KBM-7 (cell line): ENCODE results near the gene PFDN6.

Source experiments
- DNase-seq: peaks from one replicate; pipeline ENCODE4 v3.0.0-alpha.2; 2015
- in situ Hi-C: fragments of 300-500 bp; cut with MboI; formaldehyde crosslinking; loops from 2 replicates; pipeline ENCODE4 v1.14.3; 2020; ENCODE audit warnings: low sequenced_read_pairs, low pct_unique_long_range_greater_than_20kb, mixed read lengths

The PFDN6 gene

DNA sequence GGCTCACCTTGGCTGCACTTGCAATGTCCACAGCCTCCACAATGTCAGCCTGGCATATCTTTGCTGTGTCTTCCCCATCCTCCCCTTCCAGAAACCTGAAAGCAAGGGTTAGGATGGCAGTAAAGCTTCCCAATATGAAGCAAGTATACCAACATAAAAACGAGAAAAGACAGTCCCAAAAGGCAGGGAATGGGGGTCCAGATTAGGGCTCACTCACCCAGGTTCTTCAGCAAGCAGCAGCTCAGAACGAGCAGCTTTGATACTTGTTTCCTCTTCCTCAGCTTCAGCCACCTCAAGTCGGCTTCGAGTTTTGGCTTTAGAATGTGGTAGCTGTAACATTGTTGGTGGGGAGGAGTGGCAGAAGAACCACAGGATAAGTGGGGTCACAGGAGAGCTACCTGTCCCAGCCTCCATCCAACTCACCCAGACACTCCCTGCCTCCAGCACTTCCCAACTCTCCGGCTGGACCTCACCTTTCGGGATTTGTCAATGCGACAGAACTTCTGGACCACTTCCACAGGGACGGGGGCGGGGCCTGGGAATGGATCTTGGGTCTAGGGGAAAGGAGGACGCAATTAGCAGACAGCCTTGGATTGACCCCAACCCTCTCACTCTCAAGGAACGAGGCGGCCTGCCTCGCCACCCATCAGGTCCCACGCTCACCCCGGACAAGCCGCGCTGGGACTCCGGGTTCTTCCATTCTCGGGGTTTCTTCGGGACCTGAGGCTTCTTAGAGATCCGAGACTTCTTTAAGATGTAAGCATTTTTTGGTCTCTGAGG is 1.1 kb upstream of the PFDN6 start:
- in situ Hi-C loops, result no loop called here
- DNase-seq, result no peak

GRCh38 chr6:33289784-33290315 is 449 bp downstream of the PFDN6 start:
- in situ Hi-C loops, result no loop called here
- DNase-seq, result no peak

DNA sequence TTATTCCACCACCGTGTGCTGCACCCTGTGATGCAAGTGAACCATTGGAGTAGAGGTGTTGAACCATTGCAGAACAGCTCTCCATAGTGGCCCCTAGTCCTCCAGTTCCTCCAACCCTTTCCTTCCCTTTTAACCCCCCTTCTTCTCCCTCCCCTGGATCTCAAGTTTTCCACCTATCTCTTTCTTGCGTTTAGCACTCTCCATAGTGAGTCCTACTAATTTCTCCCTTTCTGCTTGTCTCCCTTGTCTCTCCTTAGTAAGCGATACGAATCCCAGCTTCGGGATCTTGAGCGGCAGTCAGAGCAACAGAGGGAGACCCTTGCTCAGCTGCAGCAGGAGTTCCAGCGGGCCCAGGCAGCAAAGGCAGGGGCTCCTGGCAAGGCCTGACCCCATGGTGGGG is 1.1 kb downstream of the PFDN6 start:
- in situ Hi-C loops, result no loop called here
- no peak for DNase-seq

DNA sequence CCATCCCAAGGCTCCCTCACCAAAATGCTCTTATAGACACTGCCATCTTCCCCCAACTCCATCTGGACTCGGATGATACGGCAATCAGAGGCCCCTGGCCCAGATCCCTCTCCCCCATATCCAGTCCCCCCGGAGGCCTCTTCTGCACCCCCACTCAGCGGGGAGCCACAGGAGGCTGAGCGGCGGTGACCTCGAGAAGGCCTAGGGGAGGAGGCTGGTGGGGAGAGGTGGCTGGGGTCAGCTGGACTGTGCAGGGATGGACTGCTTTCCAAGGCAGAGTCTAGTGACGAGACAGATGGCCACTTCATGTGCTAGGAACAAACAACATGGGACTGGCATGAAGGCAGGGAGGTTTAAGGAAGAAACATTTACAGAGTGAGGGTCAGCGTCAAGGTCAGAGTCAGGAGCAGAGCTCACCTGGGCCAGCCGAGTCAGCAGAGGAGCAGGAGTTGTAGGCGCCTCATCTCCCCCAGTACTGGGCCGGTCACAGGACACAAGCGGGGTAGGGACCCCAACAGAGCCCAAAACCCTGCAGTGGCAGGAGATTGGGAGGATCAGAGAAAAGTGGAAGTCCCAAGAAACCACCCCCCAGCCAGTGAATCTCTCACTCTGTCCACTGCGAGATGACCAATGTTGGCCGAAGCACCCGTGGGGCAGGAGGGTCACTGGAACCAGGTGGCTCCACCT is 3.7 kb downstream of the PFDN6 start:
- in situ Hi-C loops, result no loop called here
- DNase-seq, result no peak

GRCh38 chr6:33294086-33294823 is 4.9 kb downstream of the PFDN6 start:
- DNase-seq, result no peak
- in situ Hi-C loops, result no loop called here

GRCh38 chr6:33295621-33296369 is 6.4 kb downstream of the PFDN6 start:
- DNase-seq, result no peak
- in situ Hi-C loops, result no loop called here

DNA sequence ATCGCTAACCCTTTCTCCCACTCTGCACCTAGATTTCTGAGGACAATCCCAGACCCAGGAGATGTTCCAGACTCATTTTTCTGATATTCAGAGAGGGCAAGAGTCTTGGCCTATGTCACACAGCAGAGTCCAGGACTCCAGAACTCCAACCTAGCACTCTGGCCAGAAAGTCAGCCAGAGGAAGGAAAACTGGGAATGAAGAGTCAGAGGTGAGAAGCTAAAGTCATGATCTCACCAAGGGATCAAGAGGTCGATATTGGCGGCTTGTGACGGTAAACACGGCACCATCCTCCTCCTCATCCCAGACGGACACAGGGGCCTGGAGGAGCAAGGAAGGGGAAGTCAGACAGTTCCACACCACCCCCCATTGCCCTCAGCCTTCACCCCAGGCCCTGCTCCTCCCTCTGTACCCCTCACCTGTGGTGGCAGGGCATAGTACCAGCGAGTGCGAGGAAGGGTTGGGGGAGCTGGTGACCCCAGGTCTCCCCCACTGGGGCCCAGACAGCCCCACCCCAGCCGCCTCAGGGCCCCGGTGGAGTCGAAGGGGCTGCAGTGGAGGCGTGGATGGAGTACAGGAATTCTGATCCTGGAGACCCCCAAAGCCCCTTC is 7.5 kb downstream of the PFDN6 start:
- in situ Hi-C loops, result no loop called here
- DNase-seq, result no peak

- in situ Hi-C loops, result no loop called here
These were observed 8.1 kb downstream of the PFDN6 start for GRCh38 chr6:33297406-33297955.

GRCh38 chr6:33297956-33298772 is 8.8 kb downstream of the PFDN6 start:
- peak; percentile 85 for DNase-seq

More at GRCh38 chr6:33297406-33297955, 8.1 kb downstream of the PFDN6 start:
- peak; percentile 71 for DNase-seq

DNA sequence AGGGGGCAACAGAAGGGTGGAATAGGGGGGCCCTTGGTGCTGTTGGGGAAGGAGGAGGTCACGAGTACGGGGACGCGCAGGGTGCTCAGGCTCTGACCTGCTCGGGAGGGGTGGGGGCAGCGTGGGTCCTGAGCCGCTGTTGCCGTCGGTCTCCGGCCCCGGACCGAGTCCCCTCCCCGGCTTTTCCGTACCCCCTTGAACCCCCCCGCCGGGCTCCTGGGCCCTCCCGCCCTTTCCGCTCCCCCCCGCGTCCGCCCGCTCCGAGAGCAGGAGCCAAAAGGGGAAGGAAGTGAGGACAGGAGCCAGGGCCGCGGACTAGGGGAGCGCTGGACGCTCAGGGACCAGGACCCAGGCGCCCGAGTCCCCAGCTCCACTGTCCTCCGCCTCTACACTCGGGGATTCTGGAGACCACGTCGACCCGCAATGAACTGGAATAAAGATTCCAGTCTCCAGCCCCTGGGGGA is 9.4 kb downstream of the PFDN6 start, which contains the start of gene RGL2:
RGL2 (minus strand) TSS at position 170 of the 464 bp plus-strand sequence. CDS start 332 bp downstream, outside the sequence.
- in situ Hi-C loops, result no loop called here
- no peak for DNase-seq

More at GRCh38 chr6:33297956-33298772, 8.8 kb downstream of the PFDN6 start:
- in situ Hi-C loops, result no loop called here

DNA sequence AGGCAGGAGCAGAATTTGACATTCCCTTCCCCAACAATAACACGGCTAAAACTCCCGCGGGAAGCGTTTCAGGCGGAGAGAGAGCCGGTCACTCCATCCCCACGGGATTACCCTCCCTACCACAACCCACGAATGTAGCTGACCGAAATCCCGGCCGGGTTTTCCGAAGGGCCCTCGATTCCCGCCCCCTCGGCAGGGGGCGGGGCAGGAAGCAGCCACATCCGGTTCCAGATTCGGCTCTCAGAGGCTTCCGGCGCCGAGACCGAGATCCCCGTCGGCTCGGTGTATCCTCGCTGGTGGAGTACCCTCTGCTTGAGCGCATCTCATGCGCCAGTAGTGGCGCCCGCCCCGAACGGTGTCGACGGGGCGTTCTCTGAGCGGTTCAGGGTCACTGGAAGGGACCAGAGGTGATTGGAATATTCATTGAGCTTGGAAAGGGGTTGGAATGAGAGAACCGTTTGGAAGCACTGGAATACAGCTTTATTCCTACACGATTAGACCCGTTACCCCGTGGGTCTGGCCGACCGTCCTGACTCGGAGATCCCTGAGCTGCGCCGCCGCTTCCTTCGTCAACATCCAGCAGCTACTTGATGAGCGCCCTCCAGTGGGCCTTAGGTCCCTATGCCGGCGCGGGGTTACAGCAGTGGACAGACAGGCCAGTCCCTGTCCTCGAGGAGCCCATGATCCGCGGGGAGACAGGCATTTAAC is 10.0 kb downstream of the PFDN6 start:
- peak; percentile 93 for DNase-seq
- in situ Hi-C loops, result no loop called here

DNA sequence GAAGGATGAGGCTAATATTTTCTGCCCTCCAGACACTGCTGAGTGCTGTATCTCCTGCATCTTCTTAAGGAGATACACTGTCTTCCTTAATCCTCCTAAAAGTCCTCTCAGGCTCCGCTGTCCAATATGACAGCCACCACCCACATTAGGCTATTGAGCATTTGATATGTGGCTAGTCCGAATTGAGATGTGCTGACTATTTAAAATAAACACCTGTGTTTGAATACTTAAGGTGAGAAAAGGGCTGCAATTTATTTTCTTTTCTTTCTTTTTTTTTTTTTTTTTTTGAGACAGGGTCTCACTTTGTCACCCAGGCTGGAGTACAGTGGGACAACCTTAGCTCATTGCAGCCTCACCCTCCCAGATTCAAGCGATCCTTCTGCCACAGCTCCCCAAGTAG is 12.5 kb downstream of the PFDN6 start:
- no peak for DNase-seq

GRCh38 chr6:33304216-33304615 is 14.8 kb downstream of the PFDN6 start:
- no peak for DNase-seq
- in situ Hi-C loops, result no loop called here

More for the DNA sequence above, 12.5 kb downstream of the PFDN6 start:
- in situ Hi-C loops, result no loop called here

GRCh38 chr6:33305052-33305451 is 15.7 kb downstream of the PFDN6 start:
- no peak for DNase-seq
- in situ Hi-C loops, result no loop called here

DNA sequence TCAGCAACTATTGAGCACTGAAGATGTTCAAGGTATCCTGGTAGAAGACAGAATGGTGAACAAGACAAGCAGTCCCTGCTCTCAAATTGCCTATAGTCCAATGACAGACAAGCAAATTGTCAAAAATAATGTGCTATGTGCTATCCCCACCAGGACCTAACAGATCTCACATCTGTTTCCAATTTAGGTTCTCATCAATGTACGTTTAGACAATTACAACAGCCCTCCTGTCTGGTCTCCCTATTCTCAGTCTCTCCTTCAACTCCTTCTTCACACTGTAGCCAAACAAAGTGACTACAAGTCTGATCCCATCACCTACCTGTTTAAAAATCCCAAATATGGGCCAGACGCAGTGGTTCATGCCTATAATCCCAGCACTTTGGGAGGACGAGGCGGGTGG is 17.0 kb downstream of the PFDN6 start:
- no peak for DNase-seq
- in situ Hi-C loops, result no loop called here

GRCh38 chr6:33312361-33313104 is 23.1 kb downstream of the PFDN6 start:
- in situ Hi-C loops, result no loop called here
- DNase-seq, result peak; percentile 62
